Inflammatory macrophage (primary cell): Measurements from ENCODE around the gene MISP3.

Experiments
- DNase-seq, 2 donors: peaks; one replicate each; pipeline ENCODE4 v3.0.0-alpha.2; 2020 to 2022

The MISP3 gene

GRCh38 chr19:14122924-14123323, 50.3 kb downstream of the MISP3 start:
- DNase-seq: no peak
